ENCODE data around the gene TNFRSF21.

The TNFRSF21 gene

DNA sequence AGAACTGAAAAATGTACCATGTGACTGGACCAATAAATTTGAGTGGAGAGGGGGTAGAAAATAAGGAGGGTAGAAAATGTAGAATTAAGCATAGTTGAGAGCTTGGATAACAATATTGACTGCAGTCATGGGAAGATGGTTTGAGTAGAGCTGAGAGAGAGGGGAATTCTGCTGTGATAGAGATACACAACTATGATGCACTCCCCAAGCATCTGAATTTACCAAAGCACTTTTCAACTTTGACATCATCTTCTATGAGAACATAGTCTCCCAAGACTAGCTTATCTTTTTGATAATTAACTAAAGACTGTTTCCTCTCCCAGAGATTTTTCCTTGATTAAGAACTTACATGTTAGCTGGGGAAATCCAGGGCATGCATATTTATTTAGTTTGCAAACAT lies 103.1 kb downstream of the TNFRSF21 start:
- no peak for DNase-seq

DNA sequence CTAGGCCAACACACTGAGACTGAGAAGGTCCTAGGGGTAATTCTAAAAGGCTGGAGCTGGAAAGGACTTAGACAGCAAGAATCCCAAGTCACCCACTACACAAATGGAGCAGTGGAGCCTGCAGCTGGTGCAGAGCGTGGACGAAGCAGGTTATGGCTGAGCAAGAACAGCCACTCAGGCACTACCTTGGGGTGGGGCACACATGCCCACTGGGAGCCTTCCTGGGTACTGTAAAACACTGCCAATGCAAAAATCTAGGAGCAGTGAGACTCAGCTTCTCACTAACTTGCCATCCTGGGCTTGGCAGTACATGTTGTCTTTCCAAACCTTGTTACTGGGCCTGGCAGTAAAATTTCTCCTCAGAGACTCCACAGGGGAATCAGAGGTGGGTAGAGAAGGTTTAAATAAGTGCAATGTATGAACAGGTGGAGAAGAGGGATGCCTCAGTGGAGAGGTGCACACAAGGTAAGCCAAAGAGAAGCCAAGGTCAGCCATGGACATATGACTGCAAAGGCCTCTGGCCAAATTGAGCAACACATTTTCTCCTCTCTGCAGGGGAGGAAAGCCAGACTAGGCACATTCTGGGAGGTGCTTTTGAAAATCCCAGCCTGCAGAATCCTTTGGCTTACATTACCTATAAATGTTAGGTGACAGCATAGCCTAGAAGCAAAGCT lies 105.6 kb downstream of the TNFRSF21 start:
- DNase-seq, result no peak

DNA sequence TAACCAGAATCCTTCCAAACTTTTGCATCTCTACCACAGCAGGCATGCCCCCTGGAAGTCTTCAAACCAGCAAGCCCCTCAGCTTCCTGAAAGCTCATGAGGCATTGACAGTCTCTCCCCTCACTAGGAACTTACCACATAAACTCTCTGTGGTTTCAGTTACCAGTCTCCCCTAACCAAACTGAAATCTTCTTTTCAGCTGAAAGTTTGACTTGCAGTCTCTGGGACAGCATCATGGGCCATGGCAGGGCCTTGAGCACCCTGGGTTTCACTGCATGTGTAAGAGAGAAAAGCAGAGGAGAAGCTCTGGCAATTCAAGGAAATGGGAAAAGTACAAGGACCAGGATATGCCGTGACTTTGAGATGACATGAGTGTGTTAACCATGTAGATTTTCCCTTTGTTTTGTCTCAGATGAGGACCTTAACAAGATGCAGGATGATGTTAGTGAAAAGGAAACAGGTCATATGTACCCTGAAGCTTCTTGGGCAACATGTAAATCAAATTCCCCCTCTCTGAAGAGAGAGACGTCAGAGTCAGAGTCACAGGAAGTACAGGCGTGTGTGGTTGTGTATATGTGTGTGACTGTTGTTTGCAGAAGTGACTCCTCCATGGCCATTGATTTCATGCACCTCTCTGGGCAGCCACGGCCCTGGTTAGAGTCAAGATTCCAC lies 106.3 kb downstream of the TNFRSF21 start:
- DNase-seq, result no peak

DNA sequence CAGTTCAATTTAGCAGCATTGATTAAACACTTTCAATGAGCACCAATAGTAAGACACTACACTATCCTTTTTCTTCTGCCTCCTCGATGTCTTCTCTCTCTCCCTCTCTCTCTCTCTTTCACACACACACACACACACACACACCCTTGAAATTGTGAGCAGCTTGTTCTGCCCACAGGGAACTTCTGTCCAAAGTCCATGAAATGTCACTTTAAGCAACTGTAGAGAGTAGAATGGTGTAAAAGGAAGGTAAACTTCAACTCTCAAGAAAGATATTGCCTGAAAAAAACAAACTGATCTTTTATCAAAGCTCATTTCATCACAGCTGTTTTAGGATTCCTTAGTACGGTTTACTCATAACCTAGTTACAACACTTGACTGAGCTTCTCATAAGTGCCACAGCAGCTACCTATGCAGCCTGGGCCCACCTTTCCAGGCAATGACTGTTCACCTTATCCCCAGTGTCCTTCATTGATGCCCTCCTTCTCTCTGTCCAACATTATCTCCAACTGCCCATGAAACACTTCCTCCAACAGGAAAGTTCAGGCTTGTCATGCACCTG lies 107.0 kb downstream of the TNFRSF21 start:
- DNase-seq, result no peak

DNA sequence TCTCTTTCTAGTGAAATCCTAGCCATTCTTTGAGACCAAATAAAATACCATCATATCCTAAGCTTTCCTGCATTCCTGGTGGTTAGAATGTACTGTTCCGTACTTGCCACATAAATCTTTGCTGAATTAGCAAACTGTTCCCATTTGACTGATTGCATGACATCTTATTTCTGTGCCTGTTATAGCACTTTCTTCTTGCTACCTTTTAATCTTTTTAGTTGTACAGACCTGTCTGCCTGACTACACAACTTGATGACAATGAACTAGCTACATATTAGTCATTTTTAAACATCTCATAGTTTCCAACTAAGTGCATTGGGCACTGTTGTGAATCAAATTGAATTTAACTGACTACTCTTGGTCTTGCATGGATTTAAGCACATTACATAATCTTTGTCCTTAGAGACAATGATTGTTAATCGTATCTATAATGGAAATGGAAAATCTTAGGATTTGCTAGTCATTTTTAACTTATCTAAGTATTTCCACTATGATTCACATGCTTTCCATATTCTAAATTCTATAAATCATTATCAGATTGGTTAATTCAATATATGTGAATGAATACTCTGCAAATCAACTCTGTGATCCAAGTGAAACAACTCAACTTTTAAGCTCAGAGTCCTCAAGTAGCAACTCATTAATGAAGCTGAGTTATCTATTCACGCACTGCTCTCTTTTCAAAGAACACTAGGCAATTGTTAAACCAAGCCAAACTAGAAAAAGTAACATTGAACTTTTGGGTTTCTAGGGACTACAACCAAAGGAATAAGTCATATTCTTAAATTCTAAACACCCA lies 109.0 kb downstream of the TNFRSF21 start:
- DNase-seq, result no peak

DNA sequence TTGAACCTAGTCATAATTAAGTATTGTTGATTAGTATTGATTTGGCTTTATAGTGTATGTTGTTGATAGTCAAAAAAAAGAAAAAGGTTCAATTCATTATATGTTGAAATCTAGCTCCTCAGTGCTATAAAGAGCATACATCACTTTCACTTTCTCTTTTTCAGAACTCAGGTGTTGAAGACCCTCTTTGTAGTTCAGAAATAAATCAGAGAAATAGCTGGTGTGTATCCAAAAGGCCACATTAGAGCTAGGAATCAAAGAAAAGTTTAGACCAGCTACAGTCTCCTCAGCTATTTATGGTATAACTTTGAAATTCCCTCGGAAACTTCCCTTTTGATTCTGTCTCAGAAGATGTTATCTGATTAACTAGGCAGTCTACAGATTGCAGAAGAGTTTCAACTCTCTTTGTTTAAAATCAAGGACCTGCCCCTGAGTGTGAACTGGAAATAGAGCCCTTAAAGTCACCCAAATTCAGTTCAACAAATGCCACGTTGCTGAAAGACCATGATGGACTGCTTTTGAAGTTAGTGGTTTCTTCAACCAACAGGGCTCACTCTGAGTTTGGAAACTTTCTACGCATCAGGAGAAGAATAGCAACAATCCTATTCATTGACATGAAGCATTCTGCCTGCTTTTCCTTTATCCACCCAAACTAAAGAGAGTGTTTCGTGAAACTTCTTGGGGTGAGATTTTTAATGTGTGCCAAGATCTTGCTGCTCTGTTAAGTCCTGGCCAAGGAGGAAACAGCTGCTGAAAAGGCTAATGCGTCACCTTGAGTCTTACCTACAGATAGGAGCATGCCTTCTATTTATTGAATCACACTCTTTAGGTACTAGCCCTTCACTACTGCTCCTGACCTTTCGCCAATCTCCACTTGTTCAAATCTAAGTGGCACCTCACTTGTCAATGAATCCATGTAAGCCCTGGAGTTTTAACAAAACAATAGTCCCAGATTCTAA lies 111.7 kb downstream of the TNFRSF21 start:
- DNase-seq, result no peak

DNA sequence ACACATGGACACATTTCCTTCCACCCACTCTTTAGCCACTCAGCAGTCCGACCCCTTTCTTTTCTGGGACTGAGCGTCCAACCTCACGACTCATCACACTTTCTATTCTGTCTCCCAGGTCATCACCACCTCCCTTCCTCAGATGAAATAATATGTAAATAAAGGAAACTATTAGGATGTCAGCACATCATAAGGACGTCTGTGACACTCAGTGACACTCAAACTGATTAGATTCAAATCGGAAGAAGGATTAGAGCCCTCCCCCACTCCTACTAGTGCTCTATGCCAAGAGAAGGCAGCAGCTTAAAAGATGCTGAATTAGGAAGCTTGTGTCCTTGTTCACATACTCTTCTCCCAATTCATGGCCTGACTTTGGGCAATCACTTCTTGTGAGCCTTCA lies 113.6 kb downstream of the TNFRSF21 start:
- no peak for DNase-seq

DNA sequence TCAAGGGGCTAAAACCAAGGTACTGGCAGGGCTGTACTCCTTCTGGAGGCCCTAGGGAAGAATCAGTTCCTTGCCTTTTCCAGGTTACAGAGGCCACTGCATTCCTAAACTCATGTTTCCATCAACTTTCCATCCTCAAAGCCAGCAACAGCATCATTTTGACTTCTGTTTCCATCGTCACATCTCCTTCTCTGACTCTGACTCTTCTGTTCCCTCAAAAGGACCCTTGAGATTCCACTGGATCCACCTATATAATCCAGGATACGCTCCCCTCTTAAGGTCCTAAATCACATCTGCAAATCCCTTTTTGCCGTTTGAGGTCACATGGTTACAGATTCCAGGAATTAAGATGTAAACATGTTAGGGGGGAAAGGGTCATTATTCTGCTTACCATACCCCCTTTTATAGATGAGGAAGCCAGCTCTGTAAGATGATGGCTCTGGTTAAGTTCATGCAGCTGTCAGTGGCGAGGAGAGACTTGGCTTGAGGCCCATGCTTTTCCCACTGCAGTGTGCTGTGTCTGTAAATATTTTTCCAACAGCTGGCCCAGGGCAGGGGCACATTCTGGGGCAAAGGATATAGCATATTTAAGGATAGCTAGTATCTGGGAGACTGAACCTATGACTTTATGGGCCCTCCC lies 114.6 kb downstream of the TNFRSF21 start:
- no peak for DNase-seq

DNA sequence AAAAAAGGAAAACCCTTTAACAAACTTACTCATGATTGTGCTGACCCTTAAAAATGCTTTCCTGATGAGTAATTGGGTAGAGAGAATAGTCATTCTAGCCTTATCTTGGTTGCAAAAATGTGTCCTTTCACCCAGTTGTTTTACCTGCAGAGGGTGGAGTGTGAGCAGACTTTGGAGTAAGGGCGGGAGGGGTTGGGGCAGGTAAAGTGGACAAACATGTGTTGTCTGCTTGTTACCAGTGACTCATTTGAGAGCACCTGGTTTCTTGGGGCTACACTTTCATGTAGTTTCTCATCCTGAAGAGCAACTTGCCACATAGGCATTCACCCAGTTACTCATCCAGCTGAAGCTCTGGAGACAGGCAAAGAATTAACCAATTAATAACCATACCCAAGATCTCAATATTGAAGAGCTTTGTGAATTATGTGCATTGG lies 121.1 kb downstream of the TNFRSF21 start:
- DNase-seq, result peak; percentile 96

DNA sequence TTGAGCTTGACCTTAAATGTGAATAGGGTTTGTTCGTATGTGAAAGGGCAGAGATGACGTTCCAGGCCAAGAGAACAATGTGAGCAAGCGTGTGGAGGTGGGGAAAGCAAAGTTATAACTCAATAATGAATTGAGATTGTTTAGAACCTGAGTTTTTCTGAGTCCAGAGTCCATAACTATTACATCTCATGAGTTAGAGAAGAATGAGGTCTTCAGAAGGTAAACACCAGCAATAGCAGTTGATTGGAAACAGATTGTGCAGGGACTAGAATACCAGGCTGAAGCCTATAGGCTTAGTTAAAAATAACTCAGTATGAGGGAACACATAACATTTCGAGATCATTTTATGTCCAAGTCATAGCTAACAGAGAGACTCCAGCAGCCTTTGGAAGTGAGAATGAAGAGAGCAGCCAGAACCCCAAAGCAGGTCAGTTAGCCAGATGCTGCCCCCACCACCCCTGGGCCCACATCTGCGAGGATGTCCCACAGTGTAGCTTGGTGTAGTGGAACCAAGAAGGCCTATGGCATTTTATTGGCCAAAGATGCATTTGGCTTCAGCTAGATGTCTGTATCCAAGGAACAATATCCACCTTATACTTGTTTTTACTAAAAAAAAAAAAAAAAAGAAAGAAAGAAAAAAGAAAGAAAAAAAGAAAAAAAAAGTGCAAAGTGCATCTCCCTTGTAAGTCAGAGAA lies 121.7 kb downstream of the TNFRSF21 start:
- no peak for DNase-seq

DNA sequence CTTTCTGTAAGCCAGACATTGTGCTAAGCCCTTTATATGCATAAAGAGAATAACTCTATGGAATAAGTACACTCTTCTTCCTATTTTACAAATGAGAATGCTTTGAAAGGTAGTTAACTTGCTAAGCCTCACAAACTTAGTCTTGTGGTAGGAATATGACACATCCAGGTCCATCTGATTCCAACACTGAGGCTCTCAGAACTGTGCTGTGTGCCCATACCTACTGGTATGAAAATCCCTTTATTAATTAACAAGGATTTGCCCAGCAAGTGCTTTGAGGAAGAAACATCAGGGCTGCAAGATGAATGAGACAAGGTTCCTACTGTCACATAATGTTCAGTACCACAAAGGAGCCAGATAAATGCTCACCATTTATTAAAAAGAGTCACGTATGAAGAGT lies 122.6 kb downstream of the TNFRSF21 start:
- no peak for DNase-seq

DNA sequence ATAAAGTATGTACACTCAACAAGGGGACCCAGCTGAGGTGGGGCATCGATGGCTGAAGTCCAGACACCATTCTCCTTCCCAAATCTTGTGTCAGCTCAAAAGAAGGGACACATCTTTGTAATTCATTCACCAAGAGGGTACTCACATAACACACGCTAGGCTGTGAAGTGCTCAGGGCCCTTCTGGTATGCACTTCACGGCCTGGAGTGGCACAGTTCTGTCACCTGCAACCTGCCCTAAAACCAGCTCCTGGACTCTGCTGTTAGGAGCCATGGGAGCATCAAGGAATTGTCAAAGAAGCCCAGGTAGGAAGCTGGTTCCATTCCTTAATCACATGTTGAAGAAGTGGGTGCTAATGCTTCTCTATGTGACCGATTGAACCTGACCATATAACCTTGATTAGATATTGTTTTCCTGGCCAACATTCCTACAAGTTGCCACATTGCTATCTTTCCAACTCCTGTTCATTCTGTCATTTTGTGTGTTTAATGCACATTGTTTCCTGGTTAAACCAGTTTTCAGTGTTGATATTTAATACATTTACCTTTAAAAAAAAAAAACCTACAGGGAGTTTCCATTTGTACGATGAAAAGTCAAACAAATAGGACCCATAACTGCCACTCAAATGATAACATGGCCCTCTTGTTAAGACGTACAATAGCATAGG lies 127.3 kb downstream of the TNFRSF21 start:
- no peak for DNase-seq

DNA sequence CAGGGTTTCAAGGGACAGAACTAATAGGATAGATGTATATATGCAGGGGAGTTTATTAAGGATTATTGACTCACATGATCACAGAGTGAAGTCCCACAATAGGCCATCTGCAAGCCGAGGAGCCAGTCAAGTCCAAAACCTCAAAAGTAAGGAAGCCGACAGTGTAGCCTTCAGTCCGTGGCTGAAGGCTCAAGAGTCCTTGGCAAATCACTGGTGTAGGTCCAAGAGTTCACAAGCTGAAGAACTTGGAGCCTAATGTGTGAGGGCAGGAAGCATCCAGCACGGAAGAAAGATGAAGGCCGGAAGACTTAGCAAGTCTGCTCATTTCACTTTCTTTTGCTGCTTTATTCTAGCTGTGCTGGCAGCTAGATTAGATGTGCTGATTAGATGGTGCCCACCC lies 128.0 kb downstream of the TNFRSF21 start:
- DNase-seq, result no peak

All from islet precursor cell (in vitro differentiated cells).